GM10847 (cell line): ENCODE measurements around the gene CDH5.

Experiments
- POLR2A ChIP-seq: IDR thresholded peaks from 2 replicates; pipeline ENCODE4 v1.6.1; 2011; ENCODE audit not compliant: insufficient read length; ENCODE audit errors: extremely low read depth

The CDH5 gene

DNA sequence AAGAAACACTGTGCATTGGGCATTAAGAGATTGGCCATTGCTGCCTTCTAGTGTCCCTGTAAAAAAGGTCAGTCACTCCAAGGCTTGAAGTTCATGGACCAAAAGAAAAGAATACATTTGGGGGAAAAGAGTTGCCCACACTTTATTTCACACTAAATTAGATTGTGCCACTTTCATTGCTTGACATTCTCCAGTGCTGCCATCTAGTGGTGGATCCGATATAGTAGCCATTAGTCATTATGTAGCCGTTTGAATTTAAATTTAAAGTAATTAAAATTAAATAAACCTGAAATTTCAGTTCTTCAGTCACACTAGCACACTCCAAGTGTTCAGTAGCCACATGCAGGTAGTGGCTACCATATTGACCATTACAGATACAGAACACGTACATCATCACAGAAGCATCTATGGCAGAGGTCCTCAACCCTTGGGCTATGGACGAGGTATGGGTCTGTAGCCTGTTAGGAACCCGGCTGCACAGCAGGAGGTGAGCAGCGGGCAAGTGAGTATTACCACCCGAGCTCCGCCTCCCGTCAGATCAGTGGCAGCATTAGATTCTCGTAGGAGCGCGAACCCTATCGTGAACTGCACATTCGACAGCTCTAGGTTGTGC, 21.9 kb upstream of the CDH5 start:
- no peak for TF ChIP-seq POLR2A

GRCh38 chr16:66346221-66346620, 20.3 kb upstream of the CDH5 start:
- TF ChIP-seq POLR2A = no peak

GRCh38 chr16:66352304-66352703, 14.2 kb upstream of the CDH5 start:
- no peak for TF ChIP-seq POLR2A

DNA sequence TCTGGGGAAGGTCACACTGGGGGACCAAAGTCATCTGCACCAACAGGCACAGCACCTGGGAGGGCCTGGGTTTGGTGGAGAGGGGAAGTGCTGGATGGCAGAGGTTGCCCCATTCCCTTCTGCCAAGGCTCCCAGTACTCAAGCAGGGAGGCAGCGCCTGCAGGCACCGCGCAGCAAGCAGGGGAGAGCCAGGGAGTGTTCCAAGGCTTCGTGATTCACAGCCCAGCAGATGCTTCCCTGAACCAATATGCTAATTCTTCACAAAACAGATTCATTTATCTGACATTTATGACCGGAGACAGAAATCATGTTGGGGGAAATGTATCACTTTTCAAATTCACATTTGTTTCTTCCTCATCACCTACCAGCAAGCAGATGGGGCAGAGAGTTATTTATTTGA, 13.4 kb upstream of the CDH5 start:
- no peak for TF ChIP-seq POLR2A

- TF ChIP-seq POLR2A = no peak
Observed at GRCh38 chr16:66354034-66354909, 12.2 kb upstream of the CDH5 start.

DNA sequence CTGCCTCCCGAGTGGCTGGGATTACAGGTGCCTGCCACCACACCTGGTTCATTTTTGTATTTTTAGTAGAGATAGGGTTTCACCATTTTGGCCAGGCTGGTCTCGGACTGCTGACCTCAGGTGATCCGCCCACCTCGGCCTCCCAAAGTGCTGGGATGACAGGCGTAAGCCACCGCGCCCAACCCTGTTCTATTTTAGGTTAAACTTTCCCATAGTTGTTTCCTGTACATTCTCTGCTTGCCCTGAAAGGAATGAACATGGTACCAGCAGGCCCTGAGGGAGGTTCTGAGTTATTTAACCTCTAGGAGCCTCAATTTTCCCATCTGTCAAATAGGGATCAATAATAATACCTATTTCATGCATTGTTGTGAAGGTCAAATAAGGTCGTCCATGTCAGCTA, 11.0 kb upstream of the CDH5 start:
- TF ChIP-seq POLR2A = no peak

- TF ChIP-seq POLR2A = no peak
Observed at GRCh38 chr16:66357523-66357928, 9.0 kb upstream of the CDH5 start.

DNA sequence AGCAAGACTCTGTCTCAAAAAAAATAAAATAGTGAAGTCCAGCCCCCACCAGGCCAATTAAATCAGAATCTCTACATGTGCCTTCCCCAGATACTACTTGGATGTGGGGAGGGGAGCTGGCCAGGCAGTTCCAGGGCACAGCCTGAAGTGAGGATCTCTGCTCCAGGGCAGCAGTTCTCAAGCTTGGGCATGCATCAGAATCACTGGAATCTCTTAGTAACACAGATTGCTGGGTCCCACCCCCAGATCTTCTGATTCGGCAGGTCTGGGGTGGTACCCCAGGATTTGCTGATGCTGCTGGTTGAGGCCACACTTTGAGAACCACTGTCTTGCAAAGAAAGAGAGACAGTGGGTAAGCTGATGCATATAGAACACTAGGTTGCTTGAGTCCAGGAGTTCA, 8.3 kb upstream of the CDH5 start:
- TF ChIP-seq POLR2A = no peak

DNA sequence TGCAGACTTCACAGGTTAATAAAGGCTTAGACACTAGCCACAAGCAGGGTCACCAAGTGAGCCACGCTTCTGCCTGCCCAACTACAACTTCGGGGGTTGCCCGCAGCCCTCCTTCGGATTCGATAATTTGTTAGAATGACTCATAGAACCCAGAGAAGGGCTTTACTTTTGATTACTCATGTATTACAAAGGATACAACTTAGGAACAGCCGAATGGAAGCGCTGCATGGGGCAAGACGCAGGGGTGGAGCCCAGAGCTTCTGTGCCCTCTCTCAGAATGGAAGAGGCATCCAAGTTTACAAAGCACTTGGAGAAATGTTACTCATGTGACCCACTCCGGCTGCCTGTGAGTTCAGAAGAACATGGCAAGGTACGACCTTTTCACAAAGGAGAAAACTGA, 7.5 kb upstream of the CDH5 start:
- no peak for TF ChIP-seq POLR2A

- no peak for TF ChIP-seq POLR2A
Observed at GRCh38 chr16:66359811-66360608, 6.5 kb upstream of the CDH5 start.

DNA sequence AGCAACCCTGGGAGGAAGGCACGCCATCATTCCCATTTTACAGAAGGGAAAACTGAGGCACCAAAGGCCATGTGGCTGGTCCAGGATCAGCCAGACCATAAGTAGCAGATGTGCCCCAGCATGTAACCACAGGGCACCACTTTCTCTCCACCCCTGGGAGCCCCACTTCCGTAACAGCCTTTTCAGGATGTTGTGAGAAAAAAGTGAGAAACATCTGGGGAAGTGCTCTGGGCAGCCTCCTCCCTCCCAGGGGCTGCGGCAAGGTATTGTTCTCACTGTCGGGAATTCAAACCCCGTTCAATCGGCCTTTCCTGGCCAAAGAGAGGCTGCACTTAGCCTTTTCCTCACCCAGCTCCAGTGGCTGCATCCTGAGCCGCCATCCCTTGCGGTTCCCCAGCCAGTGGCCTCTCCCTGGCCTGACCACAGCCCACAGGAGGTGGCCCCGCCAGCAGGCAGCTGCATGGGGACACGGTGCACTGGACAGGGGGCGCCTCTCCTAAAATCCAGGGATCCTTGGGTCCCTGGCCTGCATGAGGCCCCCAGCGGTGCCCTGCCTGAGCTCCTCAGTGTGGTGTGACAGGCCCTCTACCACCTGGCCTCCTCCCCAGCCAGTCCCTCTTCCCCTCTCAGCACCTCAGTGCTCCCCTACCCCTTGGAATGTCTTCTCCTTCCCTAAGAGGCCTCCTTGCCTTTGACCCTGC, 5.7 kb upstream of the CDH5 start:
- no peak for TF ChIP-seq POLR2A

- no peak for TF ChIP-seq POLR2A
Observed at GRCh38 chr16:66361604-66362135, 4.8 kb upstream of the CDH5 start.

DNA sequence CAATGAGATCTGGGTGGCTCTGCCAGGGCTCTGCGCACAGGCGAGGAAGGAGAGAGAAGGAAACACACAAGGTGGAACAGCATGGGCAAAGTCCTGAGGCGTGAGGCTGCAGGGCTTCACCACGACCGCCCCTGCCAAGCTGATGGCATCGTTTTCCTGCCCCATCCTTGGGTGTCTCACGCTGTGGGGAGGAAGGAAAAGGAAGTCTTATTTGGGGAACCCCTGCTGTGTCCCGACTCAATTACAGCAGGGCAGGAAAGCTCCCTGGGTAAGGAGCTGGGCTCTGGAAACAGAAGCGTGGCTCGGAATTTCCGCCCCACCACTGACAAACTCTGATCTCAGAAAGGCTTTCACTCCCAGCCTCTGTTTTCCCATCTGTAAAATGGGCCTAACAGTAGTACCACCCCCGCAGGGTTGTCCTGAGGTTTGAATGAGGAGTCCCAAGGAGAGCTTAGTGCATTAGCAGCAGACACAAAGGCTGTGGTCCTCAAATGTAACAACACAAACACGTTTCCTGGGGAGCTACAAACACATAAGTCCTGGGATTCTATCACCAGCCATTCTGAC, 3.2 kb upstream of the CDH5 start:
- no peak for TF ChIP-seq POLR2A

GRCh38 chr16:66364117-66364958, 2.2 kb upstream of the CDH5 start:
- TF ChIP-seq POLR2A = no peak
